HG03025 (cell line): ENCODE results near the gene IFNE.

Source experiments
- ATAC-seq: cut with Tn5 transposase; IDR thresholded peaks from one replicate; pipeline ENCODE4 v1.9.1; 2021; ENCODE audit warnings: mild to moderate bottlenecking, moderate library complexity; ENCODE audit not compliant: unreplicated experiment, low FRiP score

The IFNE gene

GRCh38 chr9:21432672-21433425, 49.3 kb downstream of the IFNE start:
- peak; percentile 61 for ATAC-seq
